Measurements from ENCODE around the gene PCDHGC3.

Gene PCDHGC3

DNA sequence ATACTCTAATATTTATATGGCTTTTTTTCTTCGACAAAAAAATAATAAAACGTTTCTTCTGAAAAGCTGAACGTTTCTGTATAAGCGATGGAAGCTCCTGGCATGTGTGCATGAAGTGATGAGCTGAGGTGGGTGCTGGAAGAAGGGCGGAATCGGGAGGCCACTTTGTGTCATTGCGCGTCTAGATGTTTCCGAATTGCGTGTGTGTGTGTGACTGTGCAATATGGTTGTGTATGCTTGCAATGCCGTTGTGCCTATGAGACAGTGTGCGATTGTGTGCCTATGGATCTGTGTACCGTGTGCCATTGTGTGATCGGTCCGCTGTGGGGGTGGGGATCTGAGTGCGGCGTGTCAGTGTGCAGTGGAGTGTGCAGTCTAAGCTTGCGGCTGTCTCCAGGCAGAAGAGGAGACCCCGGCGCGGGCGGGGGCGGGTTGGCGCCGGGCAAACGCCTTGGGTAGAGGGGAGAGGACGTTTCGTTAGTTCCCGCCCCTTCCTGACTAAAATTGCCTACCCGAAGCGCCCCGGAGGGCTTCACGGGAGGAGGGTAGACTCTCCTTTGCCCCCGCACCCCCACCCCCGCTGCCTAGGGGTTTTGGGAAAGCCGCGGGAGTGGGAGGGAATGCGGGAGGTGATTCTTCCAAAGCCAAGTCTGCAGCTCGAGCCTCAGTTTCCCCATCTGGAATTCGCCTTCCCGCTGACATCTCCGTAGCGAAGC lies 37.3 kb downstream of the PCDHGC3 start:
- H3K9ac ChIP-seq (ENCODE audit: low read length in 5 of 5): peak overlapping the region in 3 of 5 donors; percentile 26 to 59 (median 42)
- peaks cover 0 to 30% (median 19%) of the 10 kb centered on the region in 5 donors for H3K36me3 ChIP-seq (ENCODE audit: control insufficient read depth in 5 of 5, insufficient read depth in 5 of 5, low read length in 5 of 5)
- peak overlapping the region; percentile 29 for H3K27ac ChIP-seq (ENCODE audit: low read depth, low read length)
- H3K27me3 ChIP-seq (ENCODE audit: control insufficient read depth in 5 of 5, insufficient read depth in 4 of 5, low read length in 5 of 5): peaks cover 0 to 5% (median 0%) of the 10 kb centered on the region in 5 donors
- H3K4me3 ChIP-seq (ENCODE audit: low read depth in 1 of 5, low read length in 5 of 5): peak overlapping the region; percentile 59 to 93 (median 81)
- peaks cover 10 to 68% (median 44%) of the 10 kb centered on the region in 5 donors for H3K4me1 ChIP-seq (ENCODE audit: control insufficient read depth in 5 of 5, insufficient read depth in 5 of 5, low read length in 5 of 5)
- no peaks in the 10 kb centered on the region for H3K9me3 ChIP-seq (ENCODE audit: control insufficient read depth in 5 of 5, low read length in 5 of 5)

DNA sequence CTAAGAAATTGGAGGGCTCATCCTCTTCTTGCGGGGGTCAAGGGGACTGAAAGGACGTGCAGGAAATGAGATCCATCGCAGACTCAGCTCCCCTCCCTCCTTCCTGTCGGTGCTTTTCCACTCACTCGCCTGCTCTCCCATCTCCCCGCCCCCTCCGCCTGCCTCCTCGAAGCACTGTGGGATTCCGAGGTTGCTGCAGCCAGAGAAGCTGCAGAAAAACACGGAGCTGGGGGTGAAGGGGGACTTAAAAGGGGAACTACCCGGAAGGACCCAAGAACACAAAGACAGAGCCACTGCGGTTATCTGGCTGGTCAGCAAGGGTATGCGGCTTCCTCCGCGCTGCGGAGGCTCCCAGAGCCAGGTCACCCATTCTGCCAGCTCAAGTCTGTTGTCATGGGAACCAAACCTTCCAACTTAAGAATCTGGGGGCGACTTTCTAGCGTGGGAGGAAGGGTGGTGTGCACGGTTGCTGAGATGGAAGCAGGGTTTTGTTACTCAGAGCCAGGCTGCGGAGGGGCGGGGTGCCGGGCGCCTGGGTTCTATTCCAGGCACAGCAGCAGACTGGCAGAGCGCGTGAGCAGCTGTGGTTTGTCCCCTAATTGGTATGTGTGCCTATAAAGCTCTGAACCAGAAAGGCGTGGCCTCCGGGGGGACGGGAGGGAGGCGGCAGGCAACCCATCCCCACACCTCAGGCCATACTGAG lies 38.0 kb downstream of the PCDHGC3 start:
- peaks cover 0 to 5% (median 0%) of the 10 kb centered on the region in 5 donors for H3K27me3 ChIP-seq (ENCODE audit: control insufficient read depth in 5 of 5, insufficient read depth in 4 of 5, low read length in 5 of 5)
- H3K9me3 ChIP-seq (ENCODE audit: control insufficient read depth in 5 of 5, low read length in 5 of 5): no peaks in the 10 kb centered on the region
- peak overlapping the region; percentile 59 to 89 (median 81) for H3K4me3 ChIP-seq (ENCODE audit: low read depth in 1 of 5, low read length in 5 of 5)
- peak overlapping the region in 3 of 5 donors; percentile 26 to 59 (median 42) for H3K9ac ChIP-seq (ENCODE audit: low read length in 5 of 5)
- peaks cover 10 to 61% (median 39%) of the 10 kb centered on the region in 5 donors for H3K4me1 ChIP-seq (ENCODE audit: control insufficient read depth in 5 of 5, insufficient read depth in 5 of 5, low read length in 5 of 5)
- H3K27ac ChIP-seq (ENCODE audit: low read depth, low read length): peak overlapping the region; percentile 29
- H3K36me3 ChIP-seq (ENCODE audit: control insufficient read depth in 5 of 5, insufficient read depth in 5 of 5, low read length in 5 of 5): peaks cover 0 to 30% (median 20%) of the 10 kb centered on the region in 5 donors

DNA sequence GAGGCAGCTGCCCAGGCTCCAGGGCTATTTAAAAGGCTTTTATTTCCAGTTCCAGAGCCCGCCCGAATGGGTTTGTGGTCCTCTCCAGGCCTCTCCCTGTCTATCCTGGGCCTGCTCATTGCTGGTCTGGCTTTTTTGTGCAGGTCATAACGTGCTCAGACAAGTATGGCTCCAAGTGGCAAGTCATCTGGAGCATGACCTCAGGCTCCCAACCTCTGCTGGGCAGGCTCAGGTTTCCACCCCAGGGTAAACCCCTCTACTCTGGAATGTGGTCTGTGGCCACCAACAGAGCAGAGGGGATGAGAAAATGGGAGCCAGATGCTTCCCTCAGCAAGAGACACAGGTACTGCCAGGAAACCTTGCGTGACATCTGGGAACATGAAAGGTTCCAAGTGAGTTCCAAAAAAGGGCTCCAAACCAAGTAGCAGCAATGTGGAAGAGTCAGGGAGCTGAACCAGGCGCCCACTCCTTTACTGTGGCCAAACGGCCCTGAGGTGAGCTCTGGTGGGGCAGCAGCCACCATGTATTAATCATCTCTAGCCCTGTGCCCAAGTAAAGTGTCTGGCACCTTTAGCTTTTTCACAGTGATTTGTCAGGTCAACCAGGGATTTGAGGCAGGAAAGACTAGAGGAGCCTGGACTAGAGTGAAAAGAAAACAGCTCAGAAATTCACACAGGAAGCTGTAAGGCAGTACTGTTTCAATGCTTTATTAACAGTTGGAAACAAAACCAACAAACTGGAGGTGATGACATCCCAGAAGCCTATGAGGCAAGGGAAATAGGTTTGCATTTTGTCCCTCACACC lies 38.8 kb downstream of the PCDHGC3 start:
- Histone ChIP-seq H3K9me3 (ENCODE audit: control insufficient read depth in 5 of 5, low read length in 5 of 5) (no peaks in the 10 kb centered on the region), H3K27me3 (ENCODE audit: control insufficient read depth in 5 of 5, insufficient read depth in 4 of 5, low read length in 5 of 5) (peaks cover 0 to 5% (median 0%) of the 10 kb centered on the region in 5 donors), H3K27ac (ENCODE audit: low read depth, low read length) (peak overlapping the region; percentile 29), H3K4me1 (ENCODE audit: control insufficient read depth in 5 of 5, insufficient read depth in 5 of 5, low read length in 5 of 5) (peaks cover 5 to 57% (median 35%) of the 10 kb centered on the region in 5 donors), H3K9ac (ENCODE audit: low read length in 5 of 5) (no peak overlapping the region), H3K4me3 (ENCODE audit: low read depth in 1 of 5, low read length in 5 of 5) (peak overlapping the region in 4 of 5 donors; percentile 59 to 88 (median 78)), H3K36me3 (ENCODE audit: control insufficient read depth in 5 of 5, insufficient read depth in 5 of 5, low read length in 5 of 5) (peaks cover 2 to 33% (median 24%) of the 10 kb centered on the region in 5 donors)

DNA sequence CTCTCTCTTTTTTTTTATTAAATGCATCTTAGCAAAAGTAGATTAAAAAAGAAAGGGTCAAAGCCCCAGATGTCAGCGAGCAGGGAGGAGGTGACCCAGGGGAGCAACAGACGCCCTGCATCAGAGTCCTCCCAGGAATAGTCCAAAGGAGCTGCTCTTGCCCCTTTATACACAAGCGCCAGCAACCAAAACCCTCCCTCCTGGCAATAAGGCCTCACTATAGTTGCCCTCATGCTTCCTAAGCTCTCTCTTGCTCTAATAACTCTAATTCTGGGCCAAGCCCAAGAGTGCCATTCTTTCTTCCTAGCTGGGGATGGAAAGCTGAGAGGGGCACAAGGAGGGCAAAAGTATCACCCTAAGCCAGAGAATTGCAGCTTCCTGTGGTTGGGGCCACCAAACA lies 39.4 kb downstream of the PCDHGC3 start:
- Histone ChIP-seq H3K4me3 (ENCODE audit: low read depth in 1 of 5, low read length in 5 of 5) (no peak overlapping the region), H3K9ac (ENCODE audit: low read length in 5 of 5) (no peak overlapping the region), H3K4me1 (ENCODE audit: control insufficient read depth in 5 of 5, insufficient read depth in 5 of 5, low read length in 5 of 5) (peaks cover 5 to 59% (median 35%) of the 10 kb centered on the region in 5 donors), H3K27ac (ENCODE audit: low read depth, low read length) (no peak overlapping the region), H3K27me3 (ENCODE audit: control insufficient read depth in 5 of 5, insufficient read depth in 4 of 5, low read length in 5 of 5) (peaks cover 0 to 5% (median 0%) of the 10 kb centered on the region in 5 donors), H3K9me3 (ENCODE audit: control insufficient read depth in 5 of 5, low read length in 5 of 5) (no peaks in the 10 kb centered on the region), H3K36me3 (ENCODE audit: control insufficient read depth in 5 of 5, insufficient read depth in 5 of 5, low read length in 5 of 5) (peaks cover 2 to 33% (median 24%) of the 10 kb centered on the region in 5 donors)

DNA sequence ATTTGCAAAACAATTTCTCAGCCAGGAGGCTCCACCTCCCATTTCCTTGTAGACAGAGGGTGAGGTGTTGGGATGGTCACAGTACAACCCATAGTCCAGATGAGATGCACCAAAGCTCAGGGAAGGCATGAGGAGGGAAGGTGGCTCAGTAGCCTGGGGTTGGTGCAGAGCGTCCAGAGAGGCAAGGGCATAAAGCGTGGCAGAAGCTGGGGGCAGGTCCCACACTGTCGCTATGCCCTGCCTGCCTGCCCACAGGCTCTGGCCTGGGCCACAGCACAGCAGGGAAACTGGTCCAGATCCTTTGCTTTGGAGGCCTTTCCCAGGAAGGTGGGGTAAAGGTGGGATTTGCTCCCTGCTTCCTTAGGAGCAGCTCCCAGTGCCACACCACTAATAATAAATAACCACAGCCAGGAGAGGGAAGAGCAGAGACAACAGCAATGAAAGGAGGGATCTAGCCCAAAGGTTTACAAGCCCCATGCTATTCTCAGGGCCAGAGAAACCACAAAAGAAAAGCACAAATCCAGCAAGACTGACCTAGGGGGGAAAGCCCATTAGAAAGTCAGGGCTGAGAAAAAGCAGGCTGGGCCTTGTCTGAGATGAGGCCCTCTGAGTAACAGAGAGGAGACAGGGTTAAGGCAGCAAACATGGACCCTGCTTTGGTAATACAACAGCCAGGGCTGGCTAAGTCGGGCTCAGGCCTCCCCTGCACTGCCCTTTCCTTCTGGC lies 40.3 kb downstream of the PCDHGC3 start:
- Histone ChIP-seq H3K36me3 (ENCODE audit: control insufficient read depth in 5 of 5, insufficient read depth in 5 of 5, low read length in 5 of 5) (peaks cover 2 to 26% (median 22%) of the 10 kb centered on the region in 5 donors), H3K4me1 (ENCODE audit: control insufficient read depth in 5 of 5, insufficient read depth in 5 of 5, low read length in 5 of 5) (peaks cover 7 to 68% (median 44%) of the 10 kb centered on the region in 5 donors), H3K4me3 (ENCODE audit: low read depth in 1 of 5, low read length in 5 of 5) (no peak overlapping the region), H3K27ac (ENCODE audit: low read depth, low read length) (no peak overlapping the region), H3K27me3 (ENCODE audit: control insufficient read depth in 5 of 5, insufficient read depth in 4 of 5, low read length in 5 of 5) (peaks cover 0 to 5% (median 0%) of the 10 kb centered on the region in 5 donors), H3K9me3 (ENCODE audit: control insufficient read depth in 5 of 5, low read length in 5 of 5) (no peaks in the 10 kb centered on the region), H3K9ac (ENCODE audit: low read length in 5 of 5) (no peak overlapping the region)

DNA sequence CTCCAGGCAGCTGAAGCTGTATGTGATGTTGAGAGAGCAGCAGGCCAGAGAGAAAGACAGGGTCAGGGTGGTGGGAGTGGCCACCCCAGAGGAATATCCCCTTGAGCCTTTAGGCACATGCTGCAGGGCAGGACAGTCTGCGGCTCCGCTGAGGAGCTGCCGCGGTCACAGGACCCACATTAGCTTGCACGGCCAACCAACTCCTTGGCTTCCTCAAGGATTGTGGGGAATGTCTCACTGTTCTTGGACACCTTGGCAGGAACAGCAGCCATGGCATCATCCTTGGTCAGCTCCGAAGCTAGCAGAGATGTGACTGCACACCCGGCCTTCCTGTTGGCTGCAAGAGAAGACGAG lies 40.9 kb downstream of the PCDHGC3 start:
- Histone ChIP-seq H3K36me3 (ENCODE audit: control insufficient read depth in 5 of 5, insufficient read depth in 5 of 5, low read length in 5 of 5) (peaks cover 2 to 21% (median 16%) of the 10 kb centered on the region in 5 donors), H3K27me3 (ENCODE audit: control insufficient read depth in 5 of 5, insufficient read depth in 4 of 5, low read length in 5 of 5) (peaks cover 0 to 5% (median 0%) of the 10 kb centered on the region in 5 donors), H3K27ac (ENCODE audit: low read depth, low read length) (no peak overlapping the region), H3K4me3 (ENCODE audit: low read depth in 1 of 5, low read length in 5 of 5) (no peak overlapping the region), H3K9me3 (ENCODE audit: control insufficient read depth in 5 of 5, low read length in 5 of 5) (no peaks in the 10 kb centered on the region), H3K9ac (ENCODE audit: low read length in 5 of 5) (no peak overlapping the region), H3K4me1 (ENCODE audit: control insufficient read depth in 5 of 5, insufficient read depth in 5 of 5, low read length in 5 of 5) (peaks cover 9 to 74% (median 49%) of the 10 kb centered on the region in 5 donors)

DNA sequence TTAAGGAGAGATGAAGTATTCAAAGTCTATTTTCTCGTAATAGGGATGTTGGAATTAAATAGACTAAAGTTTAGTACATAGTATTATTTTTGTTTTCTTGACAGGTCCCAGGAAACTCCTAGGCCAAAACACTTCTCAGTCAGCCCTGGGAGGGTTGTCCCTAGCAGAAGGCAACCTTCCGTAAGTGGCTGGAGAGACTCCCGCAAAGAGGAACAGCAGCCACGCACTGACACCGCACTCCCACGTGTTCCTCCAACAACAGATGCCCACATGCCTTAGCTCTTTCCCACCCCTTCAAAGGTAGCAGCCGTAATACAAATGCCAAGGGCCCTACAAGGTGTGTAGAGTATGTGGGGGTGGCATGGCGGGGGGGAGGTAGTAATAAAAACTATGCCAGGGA lies 41.5 kb downstream of the PCDHGC3 start:
- no peaks in the 10 kb centered on the region for H3K9me3 ChIP-seq (ENCODE audit: control insufficient read depth in 5 of 5, low read length in 5 of 5)
- no peak overlapping the region for H3K9ac ChIP-seq (ENCODE audit: low read length in 5 of 5)
- H3K36me3 ChIP-seq (ENCODE audit: control insufficient read depth in 5 of 5, insufficient read depth in 5 of 5, low read length in 5 of 5): peaks cover 2 to 17% (median 13%) of the 10 kb centered on the region in 5 donors
- peaks cover 0 to 5% (median 0%) of the 10 kb centered on the region in 5 donors for H3K27me3 ChIP-seq (ENCODE audit: control insufficient read depth in 5 of 5, insufficient read depth in 4 of 5, low read length in 5 of 5)
- no peak overlapping the region for H3K4me3 ChIP-seq (ENCODE audit: low read depth in 1 of 5, low read length in 5 of 5)
- H3K4me1 ChIP-seq (ENCODE audit: control insufficient read depth in 5 of 5, insufficient read depth in 5 of 5, low read length in 5 of 5): peaks cover 9 to 77% (median 56%) of the 10 kb centered on the region in 5 donors
- H3K27ac ChIP-seq (ENCODE audit: low read depth, low read length): no peak overlapping the region

DNA sequence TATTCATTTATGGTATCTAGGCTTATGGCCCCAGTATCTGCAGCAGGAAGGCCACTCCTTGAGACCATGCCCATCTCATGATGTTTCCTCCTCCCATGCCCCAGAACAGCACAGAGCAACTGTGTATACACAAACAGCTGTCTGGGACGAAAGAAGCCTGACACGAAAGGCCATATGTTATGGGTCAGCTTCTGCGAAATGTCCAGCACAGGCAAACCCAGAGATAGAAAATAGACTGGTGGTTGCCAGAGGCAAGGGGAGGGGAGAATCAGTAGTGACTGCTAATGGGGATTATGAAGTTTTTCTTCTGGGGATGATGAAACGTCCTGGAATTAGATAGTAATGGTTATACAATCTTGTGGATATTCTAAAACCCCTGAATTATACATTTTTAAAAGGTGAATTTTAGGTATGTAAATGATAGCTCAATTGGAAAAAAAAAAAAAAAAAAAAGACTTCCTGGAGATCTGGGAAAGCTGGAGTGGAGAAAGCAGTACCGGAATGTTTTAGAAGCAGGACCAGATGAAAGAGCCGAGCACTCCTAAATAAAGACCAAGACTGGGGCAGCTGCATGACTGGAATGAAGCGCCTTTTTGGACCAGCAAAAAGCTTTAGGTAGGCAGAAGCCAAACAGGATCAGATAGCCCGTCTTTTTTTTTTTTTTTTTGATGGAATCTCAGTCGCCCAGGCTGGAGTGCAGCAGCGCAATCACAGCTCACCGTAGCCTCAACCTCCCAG lies 42.3 kb downstream of the PCDHGC3 start:
- no peak overlapping the region for H3K27ac ChIP-seq (ENCODE audit: low read depth, low read length)
- H3K4me1 ChIP-seq (ENCODE audit: control insufficient read depth in 5 of 5, insufficient read depth in 5 of 5, low read length in 5 of 5): peaks cover 14 to 77% (median 51%) of the 10 kb centered on the region in 5 donors
- H3K36me3 ChIP-seq (ENCODE audit: control insufficient read depth in 5 of 5, insufficient read depth in 5 of 5, low read length in 5 of 5): peaks cover 2 to 17% (median 13%) of the 10 kb centered on the region in 5 donors
- no peaks in the 10 kb centered on the region for H3K9me3 ChIP-seq (ENCODE audit: control insufficient read depth in 5 of 5, low read length in 5 of 5)
- H3K27me3 ChIP-seq (ENCODE audit: control insufficient read depth in 5 of 5, insufficient read depth in 4 of 5, low read length in 5 of 5): peaks cover 0 to 5% (median 0%) of the 10 kb centered on the region in 5 donors
- no peak overlapping the region for H3K9ac ChIP-seq (ENCODE audit: low read length in 5 of 5)
- no peak overlapping the region for H3K4me3 ChIP-seq (ENCODE audit: low read depth in 1 of 5, low read length in 5 of 5)

DNA sequence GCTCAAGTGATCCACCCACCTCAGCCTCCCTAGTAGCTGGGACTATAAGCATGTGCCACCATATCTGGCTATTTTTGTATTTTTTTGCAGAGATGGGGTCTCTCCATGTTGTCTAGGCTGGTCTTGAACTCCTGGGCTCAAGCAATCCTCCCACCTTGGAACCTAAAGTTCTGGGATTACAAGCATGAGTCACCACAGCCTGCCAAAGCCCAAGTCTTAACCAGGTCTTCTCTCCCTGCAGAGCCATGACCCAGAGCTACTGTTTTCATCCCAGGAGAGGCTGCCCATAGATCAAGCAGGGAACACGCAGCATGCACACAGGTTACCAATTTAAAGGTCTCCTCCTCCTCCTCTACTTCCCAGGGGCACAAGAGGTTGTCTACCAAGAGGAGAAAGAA lies 42.9 kb downstream of the PCDHGC3 start:
- Histone ChIP-seq H3K9me3 (ENCODE audit: control insufficient read depth in 5 of 5, low read length in 5 of 5) (no peaks in the 10 kb centered on the region), H3K36me3 (ENCODE audit: control insufficient read depth in 5 of 5, insufficient read depth in 5 of 5, low read length in 5 of 5) (peaks cover 2 to 17% (median 13%) of the 10 kb centered on the region in 5 donors), H3K27me3 (ENCODE audit: control insufficient read depth in 5 of 5, insufficient read depth in 4 of 5, low read length in 5 of 5) (peaks cover 0 to 4% (median 0%) of the 10 kb centered on the region in 5 donors), H3K27ac (ENCODE audit: low read depth, low read length) (no peak overlapping the region), H3K4me1 (ENCODE audit: control insufficient read depth in 5 of 5, insufficient read depth in 5 of 5, low read length in 5 of 5) (peaks cover 14 to 75% (median 46%) of the 10 kb centered on the region in 5 donors), H3K9ac (ENCODE audit: low read length in 5 of 5) (no peak overlapping the region), H3K4me3 (ENCODE audit: low read depth in 1 of 5, low read length in 5 of 5) (no peak overlapping the region)
